Fibroblast of skin of scalp (primary cell): ENCODE measurements around the gene FSTL4.

Source experiments
- DNase-seq: peaks from one replicate; pipeline ENCODE4 v3.0.0-alpha.2; 2013

The FSTL4 gene

GRCh38 chr5:133363807-133364587 lies 248.3 kb downstream of the FSTL4 start:
- DNase-seq, result no peak

GRCh38 chr5:133362438-133362837 lies 249.9 kb downstream of the FSTL4 start:
- DNase-seq, result no peak

- no peak for DNase-seq
Measured at GRCh38 chr5:133361922-133362321, 250.4 kb downstream of the FSTL4 start.

- DNase-seq, result no peak
Measured at GRCh38 chr5:133360693-133361472, 251.5 kb downstream of the FSTL4 start.

- DNase-seq, result no peak
Measured at GRCh38 chr5:133359861-133360260, 252.5 kb downstream of the FSTL4 start.

- no peak for DNase-seq
Measured at GRCh38 chr5:133358271-133358670, 254.1 kb downstream of the FSTL4 start.

- no peak for DNase-seq
Measured at GRCh38 chr5:133357758-133358157, 254.6 kb downstream of the FSTL4 start.

GRCh38 chr5:133356984-133357421 lies 255.3 kb downstream of the FSTL4 start:
- no peak for DNase-seq

- no peak for DNase-seq
Measured at GRCh38 chr5:133356396-133356983, 255.9 kb downstream of the FSTL4 start.

GRCh38 chr5:133354323-133355185 lies 257.8 kb downstream of the FSTL4 start:
- no peak for DNase-seq

- DNase-seq, result no peak
Measured at GRCh38 chr5:133353741-133354140, 258.6 kb downstream of the FSTL4 start.

- no peak for DNase-seq
Measured at GRCh38 chr5:133348406-133348805, 263.9 kb downstream of the FSTL4 start.

- no peak for DNase-seq
Measured at GRCh38 chr5:133347039-133347438, 265.3 kb downstream of the FSTL4 start.

GRCh38 chr5:133344266-133344665 lies 268.1 kb downstream of the FSTL4 start:
- no peak for DNase-seq

- no peak for DNase-seq
Measured at GRCh38 chr5:133343196-133343595, 269.1 kb downstream of the FSTL4 start.

GRCh38 chr5:133341915-133342710 lies 270.2 kb downstream of the FSTL4 start:
- DNase-seq, result no peak

- no peak for DNase-seq
Measured at GRCh38 chr5:133341296-133341695, 271.0 kb downstream of the FSTL4 start.

- no peak for DNase-seq
Measured at GRCh38 chr5:133340822-133341221, 271.5 kb downstream of the FSTL4 start.

- DNase-seq, result no peak
Measured at GRCh38 chr5:133340002-133340755, 272.2 kb downstream of the FSTL4 start.

GRCh38 chr5:133338504-133339355 lies 273.6 kb downstream of the FSTL4 start:
- DNase-seq, result no peak
